ENCODE data around the gene MNX1. TPM values are rescaled to one million over a fixed set of nuclear protein-coding genes. Genes with fewer than 3 reads are reported as not detected.

Gene MNX1
- total RNA-seq, 2 donors from 2014 or later: 15.9 to 20.4 TPM

Other genes starting within 250 kb of the MNX1 start
- 10 to 100 TPM; 48.9 to 49.9 TPM for gene LMBR1, start 117.5 kb downstream of the MNX1 start, total RNA-seq
- gene NOM1, start 61.0 kb downstream of the MNX1 start, total RNA-seq: 10 to 100 TPM; 13.3 to 16.1 TPM
- gene UBE3C, start 128.3 kb upstream of the MNX1 start, total RNA-seq: 10 to 100 TPM; 54.4 to 71.8 TPM